GM18951 (cell line): ENCODE results near the gene PKMYT1.

Experiments
- POLR2A ChIP-seq: IDR thresholded peaks from 4 replicates; pipeline ENCODE4 v1.6.1; 2011; ENCODE audit warnings: mild to moderate bottlenecking; ENCODE audit not compliant: insufficient read length, insufficient read depth; ENCODE audit errors: extremely low read depth
- in situ Hi-C: fragments of 300-500 bp; cut with MboI; formaldehyde crosslinking; loops from one replicate; pipeline ENCODE4 v1.12.0; 2022; ENCODE audit warnings: low sequenced_read_pairs, mixed read lengths, inconsistent platforms; ENCODE audit not compliant: unreplicated experiment

Gene PKMYT1

DNA sequence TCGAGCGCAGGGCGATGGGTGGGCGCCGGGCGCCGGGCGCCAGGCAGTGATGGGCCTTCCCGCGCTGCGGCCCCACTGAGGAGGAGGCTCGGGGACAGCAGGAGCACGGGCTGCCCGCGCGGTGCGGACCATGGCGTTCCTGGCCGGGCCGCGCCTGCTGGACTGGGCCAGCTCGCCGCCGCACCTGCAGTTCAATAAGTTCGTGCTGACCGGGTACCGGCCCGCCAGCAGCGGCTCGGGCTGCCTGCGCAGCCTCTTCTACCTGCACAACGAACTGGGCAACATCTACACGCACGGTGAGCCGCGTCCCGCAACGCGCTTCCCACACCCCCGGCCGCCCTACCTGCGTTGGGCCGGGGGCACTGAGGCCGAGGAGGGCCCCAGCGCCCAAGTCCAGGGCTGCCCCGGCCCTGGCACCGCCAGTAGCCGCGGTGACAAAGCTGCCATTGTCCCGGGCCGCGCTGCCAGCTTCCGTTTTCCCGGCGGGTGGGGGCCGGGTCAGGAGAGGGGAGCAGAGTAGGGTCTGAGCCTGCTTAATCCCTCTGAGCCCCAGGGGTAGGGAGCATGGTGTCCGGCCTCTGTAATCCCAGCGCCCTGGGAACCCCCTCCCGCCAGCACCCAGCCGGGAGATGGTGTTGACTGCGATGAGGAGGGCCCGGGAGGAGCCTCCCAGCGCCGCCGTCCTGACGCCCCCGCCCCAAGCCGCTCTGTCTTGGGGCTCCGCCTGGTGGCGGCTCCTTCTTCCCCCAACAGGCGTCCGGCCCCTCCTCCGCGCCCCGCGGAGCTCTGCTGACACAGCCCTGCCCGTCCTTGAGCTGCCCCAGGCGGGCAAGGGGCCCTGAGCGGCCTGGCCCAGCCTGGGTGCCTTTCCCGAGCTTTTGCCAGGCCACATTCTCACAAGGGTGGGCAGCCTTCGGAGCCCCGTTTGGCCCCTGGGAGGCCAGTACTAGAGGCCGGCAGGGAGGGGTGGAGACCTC, 10.4 kb downstream of the PKMYT1 start:
- in situ Hi-C loops = no loop called here
- TF ChIP-seq POLR2A = peak; percentile 42

DNA sequence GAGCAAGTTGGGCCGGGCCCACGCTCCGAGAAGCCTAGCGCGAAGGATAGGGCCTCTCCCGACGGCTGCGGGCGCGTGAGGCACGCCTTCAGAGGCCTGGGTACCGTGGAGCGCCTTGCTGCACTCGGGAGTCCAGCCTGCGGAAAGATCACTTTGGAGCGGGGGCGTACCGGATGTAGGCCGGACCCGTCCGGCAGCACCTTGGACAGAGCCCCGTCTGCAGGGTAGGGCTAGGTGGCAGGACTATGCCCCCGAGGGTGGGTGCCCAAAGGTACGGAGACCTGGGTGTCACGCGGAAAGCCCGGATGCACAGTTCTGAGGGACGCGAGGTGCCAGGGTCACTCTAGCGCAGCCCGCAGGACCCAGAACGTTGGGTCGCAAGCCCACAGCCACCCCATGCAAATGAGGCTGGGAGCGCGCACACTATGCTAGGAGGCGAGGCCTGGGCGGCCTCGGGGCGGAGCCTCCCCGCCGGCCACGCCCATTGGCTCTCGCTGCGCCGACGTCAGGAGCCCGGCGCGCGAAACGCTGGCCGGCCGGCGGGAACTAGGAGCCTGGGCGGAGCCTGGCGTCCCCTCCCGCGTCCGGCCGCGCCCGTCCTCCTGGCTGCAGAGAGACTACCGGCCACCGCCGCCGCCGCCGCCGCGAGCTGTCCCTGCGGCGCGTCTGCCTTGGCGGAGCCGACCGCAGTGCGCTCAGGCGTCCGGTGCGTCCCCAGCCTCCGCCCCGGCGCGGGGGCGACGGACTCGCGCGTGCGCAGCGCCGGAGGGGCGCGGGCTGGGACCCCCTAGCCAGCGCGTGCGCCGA, 11.3 kb downstream of the PKMYT1 start, which contains the start of gene PAQR4:
Gene PAQR4, plus strand, starts transcription at position 611 of the 807 bp plus-strand sequence. CDS start 327 bp downstream, outside the sequence.
- in situ Hi-C loops = no loop called here
- TF ChIP-seq POLR2A = peak; percentile 62

DNA sequence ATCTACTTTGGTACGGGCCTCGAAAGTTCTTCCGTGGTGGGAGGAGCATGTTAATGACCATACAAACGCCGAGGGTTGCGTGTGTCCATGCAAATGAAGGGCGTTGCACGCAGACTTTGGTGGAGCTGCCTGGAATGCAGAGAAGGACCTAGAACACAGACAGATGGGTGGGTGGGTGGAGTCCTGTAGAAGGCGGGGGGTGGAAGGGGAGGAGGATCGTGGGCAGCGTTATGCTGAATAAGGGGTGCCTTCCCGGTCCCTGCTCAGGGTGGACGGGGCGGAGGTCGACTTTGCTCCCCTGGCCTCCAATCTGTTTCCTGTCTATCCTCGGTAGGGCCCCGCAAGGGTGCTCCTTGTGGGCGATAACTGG, 11.9 kb downstream of the PKMYT1 start:
- in situ Hi-C loops = no loop called here
- TF ChIP-seq POLR2A = no peak

DNA sequence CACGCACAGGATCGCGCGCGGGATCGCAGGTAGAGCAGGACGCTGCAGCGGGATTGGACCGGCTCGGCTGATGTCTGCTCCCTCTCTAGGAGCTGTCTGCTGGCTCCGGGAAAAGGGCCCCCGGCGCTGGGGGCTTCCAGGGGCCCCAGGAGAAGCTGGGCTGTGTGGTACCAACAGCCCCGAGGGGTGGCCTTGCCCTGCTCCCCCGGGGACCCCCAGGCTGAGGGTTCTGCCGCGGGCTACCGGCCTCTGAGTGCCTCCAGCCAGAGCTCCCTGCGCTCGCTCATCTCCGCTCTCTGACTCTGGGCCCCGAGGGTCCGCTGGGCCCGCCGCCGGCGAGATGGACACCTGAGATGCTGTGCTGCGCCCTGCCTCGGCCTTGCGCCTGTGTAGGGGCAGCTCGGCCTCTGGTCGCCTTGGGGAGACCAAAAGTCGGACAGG, 12.5 kb downstream of the PKMYT1 start:
- in situ Hi-C loops = no loop called here
- no peak for TF ChIP-seq POLR2A

DNA sequence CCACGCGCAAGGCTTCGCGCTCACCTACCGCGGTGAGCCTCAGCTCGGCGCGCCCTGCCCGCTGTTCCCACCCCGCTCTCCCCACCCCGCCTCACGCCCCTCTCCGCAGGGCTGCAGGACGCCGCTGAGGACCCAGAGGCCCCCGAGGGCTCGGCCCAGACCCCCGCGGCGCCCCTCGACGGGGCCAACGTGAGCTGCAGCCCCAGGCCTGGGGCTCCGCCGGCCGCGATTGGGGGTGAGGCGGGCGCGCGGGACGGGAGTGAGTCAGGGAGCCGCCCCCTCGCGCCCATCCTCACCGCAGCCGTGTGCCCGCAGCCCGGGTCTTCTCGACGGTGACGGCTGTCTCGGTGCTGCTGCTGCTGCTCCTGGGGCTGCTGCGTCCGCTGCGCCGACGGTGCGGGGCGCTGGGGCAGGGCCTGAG, 13.0 kb downstream of the PKMYT1 start:
- TF ChIP-seq POLR2A = no peak
- in situ Hi-C loops = no loop called here

DNA sequence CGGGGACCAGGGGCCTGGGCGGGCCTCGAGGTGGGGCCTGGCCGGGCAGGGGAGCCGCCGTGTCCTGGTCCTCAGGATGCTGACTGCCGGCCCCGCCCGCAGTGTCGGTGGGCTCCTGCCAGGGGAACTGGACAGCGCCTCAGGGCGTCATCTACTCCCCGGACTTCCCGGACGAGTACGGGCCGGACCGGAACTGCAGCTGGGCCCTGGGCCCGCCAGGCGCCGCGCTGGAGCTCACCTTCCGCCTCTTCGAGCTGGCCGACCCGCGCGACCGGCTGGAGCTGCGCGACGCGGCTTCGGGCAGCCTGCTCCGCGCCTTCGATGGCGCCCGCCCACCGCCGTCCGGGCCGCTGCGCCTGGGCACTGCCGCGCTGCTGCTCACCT, 13.4 kb downstream of the PKMYT1 start:
- in situ Hi-C loops = no loop called here
- TF ChIP-seq POLR2A = no peak

DNA sequence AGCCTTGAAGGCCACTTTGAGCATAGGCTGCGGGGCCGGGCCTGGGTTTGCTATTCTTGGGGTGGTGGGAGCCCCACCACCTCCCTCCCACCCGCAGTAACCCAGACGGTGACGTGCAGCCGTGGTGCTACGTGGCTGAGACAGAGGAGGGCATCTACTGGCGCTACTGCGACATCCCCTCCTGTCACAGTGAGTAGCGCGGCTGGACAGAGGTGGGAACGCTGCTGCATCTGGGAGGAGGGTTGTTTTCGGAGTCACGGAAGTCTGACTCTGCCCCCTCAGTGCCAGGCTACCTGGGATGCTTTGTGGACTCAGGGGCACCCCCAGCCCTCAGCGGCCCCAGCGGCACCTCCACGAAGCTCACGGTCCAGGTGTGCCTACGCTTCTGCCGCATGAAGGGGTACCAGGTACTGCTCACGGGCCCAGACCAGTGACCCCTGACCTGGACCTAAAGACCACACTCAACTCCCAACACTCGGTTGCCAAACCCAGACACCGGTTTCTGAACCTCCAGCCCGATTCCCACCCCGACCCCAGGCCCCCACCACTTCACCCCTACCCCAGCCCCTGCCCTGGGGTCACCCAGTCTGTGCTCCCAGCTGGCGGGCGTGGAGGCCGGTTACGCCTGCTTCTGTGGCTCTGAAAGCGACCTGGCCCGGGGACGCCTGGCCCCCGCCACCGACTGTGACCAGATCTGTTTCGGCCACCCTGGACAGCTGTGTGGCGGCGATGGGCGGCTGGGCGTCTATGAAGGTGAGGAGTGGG, 14.0 kb downstream of the PKMYT1 start:
- in situ Hi-C loops = no loop called here
- no peak for TF ChIP-seq POLR2A

DNA sequence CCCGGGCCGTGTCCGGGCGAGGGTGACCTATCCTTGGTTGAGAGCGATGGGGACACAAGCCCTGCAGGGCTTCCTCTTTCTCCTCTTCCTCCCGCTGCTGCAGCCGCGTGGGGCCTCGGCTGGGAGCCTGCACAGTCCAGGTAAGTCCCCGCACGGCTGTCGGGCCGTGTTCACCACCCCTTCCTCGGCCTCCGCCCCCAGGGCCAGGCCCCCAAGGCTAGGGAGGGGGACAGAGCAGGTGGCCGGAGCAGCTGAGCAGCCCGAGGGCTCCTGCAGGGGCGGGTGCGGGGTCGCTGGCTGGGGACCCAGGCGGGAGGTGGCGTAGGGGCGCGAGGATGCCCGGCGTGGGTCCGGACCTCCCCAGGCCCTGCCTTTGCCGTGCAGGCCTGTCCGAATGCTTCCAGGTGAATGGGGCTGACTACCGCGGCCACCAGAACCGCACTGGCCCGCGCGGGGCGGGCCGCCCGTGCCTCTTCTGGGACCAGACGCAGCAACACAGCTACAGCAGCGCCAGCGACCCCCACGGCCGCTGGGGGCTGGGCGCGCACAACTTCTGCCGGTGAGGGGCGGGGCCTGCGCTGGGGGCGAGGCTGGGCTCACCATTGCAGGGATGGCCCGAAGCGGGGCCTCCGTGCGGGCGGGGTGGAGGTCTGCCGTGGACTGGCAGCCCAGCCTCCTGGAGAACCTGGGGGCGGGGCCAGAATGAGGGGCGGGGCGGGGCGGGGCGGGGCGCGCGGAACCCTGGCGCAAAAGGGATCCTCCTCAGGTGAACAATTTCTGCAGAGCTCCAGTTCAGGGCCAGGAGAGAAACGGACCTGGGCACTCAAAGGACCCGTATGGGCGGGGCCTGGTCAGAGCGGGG, 15.5 kb downstream of the PKMYT1 start:
- no peak for TF ChIP-seq POLR2A
- in situ Hi-C loops = no loop called here

DNA sequence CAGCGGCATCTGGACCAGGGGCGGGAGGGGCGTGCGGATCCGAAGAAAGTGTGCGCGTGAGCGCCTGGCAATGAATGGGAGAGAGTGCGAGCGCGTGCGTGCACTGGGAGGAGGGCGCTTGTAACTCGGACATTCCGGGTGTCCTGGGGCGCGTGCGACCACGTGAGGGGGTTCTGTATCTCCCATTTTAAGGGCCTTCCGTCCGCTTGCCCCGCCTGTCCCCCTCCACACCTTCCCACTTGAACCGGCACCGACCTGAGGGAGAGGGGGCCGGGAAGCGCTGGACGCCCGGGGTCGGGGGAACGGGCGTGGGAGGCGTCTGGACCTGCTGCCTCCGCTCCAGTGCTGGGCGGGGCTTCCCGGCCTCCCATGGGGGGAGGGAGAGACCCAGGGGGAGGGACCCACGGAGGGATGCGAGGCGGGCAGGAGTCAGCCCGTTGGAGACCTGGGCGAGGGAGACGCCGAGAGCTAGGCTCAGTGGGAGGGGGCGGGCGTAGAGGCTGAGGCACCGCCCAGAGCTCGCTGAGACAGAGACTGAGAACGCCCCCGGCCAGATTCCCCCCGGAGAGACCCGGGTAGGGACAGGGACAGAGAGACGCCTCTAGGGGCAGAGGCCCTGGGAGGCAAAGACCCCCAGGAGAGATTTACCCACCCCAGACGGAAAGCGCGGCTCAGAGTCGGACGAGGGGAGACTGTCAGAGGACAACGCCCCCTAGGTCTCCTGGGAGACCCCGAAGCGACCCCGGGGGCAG, 16.3 kb downstream of the PKMYT1 start, which contains the start of gene KREMEN2:
Gene KREMEN2, plus strand, starts transcription at position 553 of the 752 bp plus-strand sequence. CDS start 246 bp downstream, outside the sequence.
- peak; percentile 34 for TF ChIP-seq POLR2A
- in situ Hi-C loops = no loop called here

DNA sequence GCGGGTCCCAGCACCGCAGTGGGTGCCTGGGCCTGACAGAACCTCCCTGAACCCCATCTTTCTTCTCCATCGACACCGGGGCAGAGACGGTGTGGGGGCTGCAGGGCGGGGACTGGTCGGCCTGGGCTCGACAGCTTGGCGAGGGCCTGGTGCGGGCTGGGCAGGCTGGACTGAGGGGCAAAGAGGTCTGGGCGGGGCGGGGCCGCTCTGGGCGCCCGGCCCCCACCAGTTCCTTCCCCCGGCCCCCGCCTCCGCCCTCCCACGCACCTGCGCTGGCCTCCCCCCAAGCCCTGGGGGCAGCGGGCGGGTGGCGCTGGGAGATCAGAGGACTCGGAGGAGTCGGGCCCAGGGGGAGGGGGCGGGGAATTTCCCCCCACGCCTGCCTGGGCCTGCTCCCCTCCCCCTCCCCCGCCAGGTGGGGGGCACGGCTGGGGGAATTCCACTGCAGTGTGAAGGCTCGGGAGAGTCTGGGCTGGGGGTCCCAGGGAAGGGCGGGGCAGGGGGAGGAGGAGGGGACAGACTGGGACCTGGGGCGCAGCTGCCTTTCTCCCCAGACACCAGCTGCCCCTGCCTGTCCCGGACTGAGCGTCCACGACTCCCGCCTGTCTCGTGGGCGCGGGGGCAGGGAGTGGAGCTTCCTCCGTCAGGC, 17.0 kb downstream of the PKMYT1 start:
- in situ Hi-C loops = no loop called here
- peak; percentile 17 for TF ChIP-seq POLR2A
